Nephron (organoid): ENCODE results near the gene DOCK3.

Experiments
- H3K27ac Mint-ChIP-seq, 3 experiments: 2 replicates each; pipeline ENCODE4 v1.8.0; 2020; ENCODE audit warnings: mixed read lengths in 3 of 3, mild to moderate bottlenecking in 2 of 3, moderate library complexity in 1 of 3
- H3K27me3 Mint-ChIP-seq: 2 replicates; pipeline ENCODE4 v1.8.0; 2021; ENCODE audit warnings: low read depth, mild to moderate bottlenecking, moderate library complexity, mixed read lengths
- H3K36me3 Mint-ChIP-seq: 2 replicates; pipeline ENCODE4 v1.8.0; 2020; ENCODE audit warnings: low read depth, mixed read lengths
- H3K4me1 Mint-ChIP-seq: 2 replicates; pipeline ENCODE4 v1.8.0; 2020; ENCODE audit warnings: mixed read lengths
- H3K4me3 Mint-ChIP-seq, 3 experiments: 2 replicates each; pipeline ENCODE4 v1.8.0; 2020; ENCODE audit warnings: mild to moderate bottlenecking in 3 of 3, mixed read lengths in 3 of 3, moderate library complexity in 2 of 3
- H3K9me3 Mint-ChIP-seq: 2 replicates; pipeline ENCODE4 v1.8.0; 2020; ENCODE audit warnings: mixed read lengths
- CTCF ChIP-seq, 3 experiments: fragments of 200-600 bp; sonication (generic); IDR thresholded peaks; one replicate each; pipeline ENCODE4 v1.5.0; 2021; ENCODE audit warnings: antibody characterized with exemption in 3 of 3; ENCODE audit not compliant: unreplicated experiment in 3 of 3

Gene DOCK3

GRCh38 chr3:51276046-51276445 is 601.3 kb downstream of the DOCK3 start:
- TF ChIP-seq CTCF (IDR thresholded peaks at IDR 0.05; ENCODE audit: unreplicated experiment in 3 of 3): no peak
- Mint-ChIP-seq H3K27ac (no peak overlapping the region), H3K27me3 (peaks cover 11% of the 10 kb centered on the region), H3K4me3 (no peak overlapping the region), H3K4me1 (no peaks in the 10 kb centered on the region), H3K9me3 (no peaks in the 10 kb centered on the region), H3K36me3 (no peaks in the 10 kb centered on the region)

GRCh38 chr3:51279448-51279847 is 604.7 kb downstream of the DOCK3 start:
- TF ChIP-seq CTCF (IDR thresholded peaks at IDR 0.05; ENCODE audit: unreplicated experiment in 3 of 3): no peak
- H3K36me3 Mint-ChIP-seq: no peaks in the 10 kb centered on the region
- no peaks in the 10 kb centered on the region for H3K4me1 Mint-ChIP-seq
- H3K4me3 Mint-ChIP-seq: no peak overlapping the region
- H3K27me3 Mint-ChIP-seq: peaks cover 11% of the 10 kb centered on the region
- no peak overlapping the region for H3K27ac Mint-ChIP-seq
- peaks cover 4% of the 10 kb centered on the region for H3K9me3 Mint-ChIP-seq

- Mint-ChIP-seq H3K27me3 (peaks cover 11% of the 10 kb centered on the region), H3K4me3 (no peak overlapping the region), H3K27ac (no peak overlapping the region), H3K36me3 (peaks cover 3% of the 10 kb centered on the region), H3K4me1 (no peaks in the 10 kb centered on the region), H3K9me3 (peaks cover 8% of the 10 kb centered on the region)
- TF ChIP-seq CTCF (IDR thresholded peaks at IDR 0.05; ENCODE audit: unreplicated experiment in 3 of 3): no peak
These were observed 605.4 kb downstream of the DOCK3 start for GRCh38 chr3:51280176-51280575.

- Mint-ChIP-seq H3K4me3 (no peak overlapping the region), H3K27ac (no peak overlapping the region), H3K9me3 (peaks cover 20% of the 10 kb centered on the region), H3K36me3 (peaks cover 5% of the 10 kb centered on the region), H3K4me1 (no peaks in the 10 kb centered on the region), H3K27me3 (peaks cover 5% of the 10 kb centered on the region)
- TF ChIP-seq CTCF (IDR thresholded peaks at IDR 0.05; ENCODE audit: unreplicated experiment in 3 of 3): no peak
These were observed 608.2 kb downstream of the DOCK3 start for GRCh38 chr3:51282931-51283330.

- Mint-ChIP-seq H3K27me3 (peaks cover 5% of the 10 kb centered on the region), H3K4me1 (no peaks in the 10 kb centered on the region), H3K4me3 (no peak overlapping the region), H3K9me3 (peaks cover 22% of the 10 kb centered on the region), H3K36me3 (peaks cover 5% of the 10 kb centered on the region), H3K27ac (no peak overlapping the region)
- no peak for TF ChIP-seq CTCF (IDR thresholded peaks at IDR 0.05; ENCODE audit: unreplicated experiment in 3 of 3)
These were observed 608.7 kb downstream of the DOCK3 start for GRCh38 chr3:51283421-51283820.

GRCh38 chr3:51295625-51296024 is 620.9 kb downstream of the DOCK3 start:
- TF ChIP-seq CTCF (IDR thresholded peaks at IDR 0.05; ENCODE audit: unreplicated experiment in 3 of 3): no peak
- no peak overlapping the region for H3K27ac Mint-ChIP-seq
- H3K36me3 Mint-ChIP-seq: no peaks in the 10 kb centered on the region
- H3K9me3 Mint-ChIP-seq: peaks cover 16% of the 10 kb centered on the region
- peaks cover 17% of the 10 kb centered on the region for H3K27me3 Mint-ChIP-seq
- no peaks in the 10 kb centered on the region for H3K4me1 Mint-ChIP-seq
- no peak overlapping the region for H3K4me3 Mint-ChIP-seq
